ENCODE data around the gene PRKN.

- TF ChIP-seq CTCF (conservative IDR thresholded peaks at IDR 0.05; ENCODE audit: low read depth, low read length): no peak
- no peak for TF ChIP-seq EZH2 (IDR thresholded peaks at IDR 0.05; ENCODE audit: borderline replicate concordance, low read depth, low read length, poor library complexity, severe bottlenecking)
These were observed 1320.9 kb downstream of the PRKN start for GRCh38 chr6:161406646-161407045.

All from A673 (cell line).